ENCODE measurements around the gene NLRP13. TPM values are rescaled to one million over a fixed set of nuclear protein-coding genes. Genes with fewer than 3 reads are reported as not detected.

NLRP13 gene, protein sequence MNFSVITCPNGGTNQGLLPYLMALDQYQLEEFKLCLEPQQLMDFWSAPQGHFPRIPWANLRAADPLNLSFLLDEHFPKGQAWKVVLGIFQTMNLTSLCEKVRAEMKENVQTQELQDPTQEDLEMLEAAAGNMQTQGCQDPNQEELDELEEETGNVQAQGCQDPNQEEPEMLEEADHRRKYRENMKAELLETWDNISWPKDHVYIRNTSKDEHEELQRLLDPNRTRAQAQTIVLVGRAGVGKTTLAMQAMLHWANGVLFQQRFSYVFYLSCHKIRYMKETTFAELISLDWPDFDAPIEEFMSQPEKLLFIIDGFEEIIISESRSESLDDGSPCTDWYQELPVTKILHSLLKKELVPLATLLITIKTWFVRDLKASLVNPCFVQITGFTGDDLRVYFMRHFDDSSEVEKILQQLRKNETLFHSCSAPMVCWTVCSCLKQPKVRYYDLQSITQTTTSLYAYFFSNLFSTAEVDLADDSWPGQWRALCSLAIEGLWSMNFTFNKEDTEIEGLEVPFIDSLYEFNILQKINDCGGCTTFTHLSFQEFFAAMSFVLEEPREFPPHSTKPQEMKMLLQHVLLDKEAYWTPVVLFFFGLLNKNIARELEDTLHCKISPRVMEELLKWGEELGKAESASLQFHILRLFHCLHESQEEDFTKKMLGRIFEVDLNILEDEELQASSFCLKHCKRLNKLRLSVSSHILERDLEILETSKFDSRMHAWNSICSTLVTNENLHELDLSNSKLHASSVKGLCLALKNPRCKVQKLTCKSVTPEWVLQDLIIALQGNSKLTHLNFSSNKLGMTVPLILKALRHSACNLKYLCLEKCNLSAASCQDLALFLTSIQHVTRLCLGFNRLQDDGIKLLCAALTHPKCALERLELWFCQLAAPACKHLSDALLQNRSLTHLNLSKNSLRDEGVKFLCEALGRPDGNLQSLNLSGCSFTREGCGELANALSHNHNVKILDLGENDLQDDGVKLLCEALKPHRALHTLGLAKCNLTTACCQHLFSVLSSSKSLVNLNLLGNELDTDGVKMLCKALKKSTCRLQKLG
- not detected for total RNA-seq

DNA sequence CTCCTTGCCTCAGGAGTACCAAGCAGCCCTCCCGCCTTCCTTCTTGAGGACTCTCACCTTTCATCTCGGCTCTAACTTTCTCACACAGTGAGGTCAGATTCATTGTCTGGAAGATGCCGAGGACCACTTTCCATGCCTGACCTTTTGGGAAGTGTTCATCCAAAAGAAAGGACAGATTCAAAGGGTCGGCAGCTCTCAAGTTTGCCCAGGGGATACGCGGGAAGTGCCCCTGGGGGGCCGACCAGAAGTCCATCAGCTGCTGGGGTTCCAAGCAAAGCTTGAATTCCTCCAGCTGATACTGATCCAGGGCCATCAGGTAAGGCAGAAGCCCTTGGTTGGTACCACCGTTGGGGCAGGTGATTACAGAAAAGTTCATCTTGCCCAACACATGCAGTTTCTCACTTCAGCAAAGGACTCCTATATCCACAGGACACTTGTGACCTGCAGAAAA lies at the start of gene NLRP13:
NLRP13 (minus strand) TSS at position 401 of the 451 bp plus-strand sequence; CDS start at position 376, 25 bp downstream.

DNA sequence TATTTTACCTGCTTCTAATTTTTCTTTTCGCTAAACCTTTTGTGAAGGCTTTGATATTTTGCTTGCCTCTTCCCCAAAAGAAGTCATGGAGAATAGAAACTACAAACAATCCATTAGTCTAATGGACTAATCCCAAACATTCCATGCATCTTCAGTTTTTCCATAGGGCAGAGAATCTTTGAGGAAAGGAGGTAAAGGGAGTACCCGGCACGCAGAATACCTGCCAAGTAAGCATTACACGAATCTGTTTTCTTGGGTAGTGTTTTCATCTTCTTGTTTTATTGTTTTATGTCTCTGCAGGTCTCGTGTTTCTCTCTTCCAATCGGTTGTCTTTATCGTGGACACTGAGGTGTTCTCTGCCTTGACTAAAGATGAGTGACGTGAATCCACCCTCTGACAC lies 15.4 kb upstream of the NLRP13 start, which contains the start of gene NLRP8:
NLRP8 (plus strand) TSS at position 301 of the 400 bp plus-strand sequence.

Other genes starting within 250 kb of the NLRP13 start
- gene NLRP9, start 193.9 kb downstream of the NLRP13 start, total RNA-seq: not detected
- gene RFPL4A, start 173.2 kb downstream of the NLRP13 start, total RNA-seq: not detected
- gene RFPL4AL1, start 163.2 kb downstream of the NLRP13 start, total RNA-seq: not detected
- gene NLRP11, start 100.3 kb downstream of the NLRP13 start, total RNA-seq: not detected
- not detected for gene NLRP4, start 95.8 kb downstream of the NLRP13 start, total RNA-seq
- gene NLRP8, start 15.5 kb upstream of the NLRP13 start, total RNA-seq: not detected
- not detected for gene NLRP5, start 54.4 kb upstream of the NLRP13 start, total RNA-seq
- 14.4 TPM for gene ZNF787, start 189.0 kb upstream of the NLRP13 start, total RNA-seq
- 13.5 TPM for gene ZNF444, start 209.0 kb upstream of the NLRP13 start, total RNA-seq
- not detected for gene GALP, start 243.7 kb upstream of the NLRP13 start, total RNA-seq

Measured in parietal lobe (tissue), 1 donor.